ENCODE measurements around the gene PEX13.
"Not testable (repeated sequence)": the region's sequence is repeated elsewhere in the genome, so short reads cannot be mapped to it uniquely, and the experiment has no call there.

PEX13 gene

GRCh38 chr2:61006486-61007105, 10.9 kb upstream of the PEX13 start:
- DNase-seq (ENCODE audit: low spot score): no peak

GRCh38 chr2:61009355-61009754, 8.2 kb upstream of the PEX13 start:
- no peak for DNase-seq (ENCODE audit: low spot score)

- no peak for DNase-seq (ENCODE audit: low spot score)
Measured at GRCh38 chr2:61011678-61012077, 5.8 kb upstream of the PEX13 start.

- DNase-seq (ENCODE audit: low spot score): not testable (repeated sequence)
Measured at GRCh38 chr2:61012303-61012702, 5.2 kb upstream of the PEX13 start.

GRCh38 chr2:61013382-61013781, 4.1 kb upstream of the PEX13 start:
- DNase-seq (ENCODE audit: low spot score): no peak

- no peak for DNase-seq (ENCODE audit: low spot score)
Measured at GRCh38 chr2:61014763-61015162, 2.8 kb upstream of the PEX13 start.

- DNase-seq (ENCODE audit: low spot score): no peak
Measured at GRCh38 chr2:61015976-61016375, 1.5 kb upstream of the PEX13 start.

GRCh38 chr2:61016392-61017002, 1.0 kb upstream of the PEX13 start:
- DNase-seq (ENCODE audit: low spot score): no peak

- peak; percentile 85 for DNase-seq (ENCODE audit: low spot score)
Measured at GRCh38 chr2:61017003-61017555, 441 bp upstream of the PEX13 start.

GRCh38 chr2:61018318-61018755, 817 bp downstream of the PEX13 start:
- DNase-seq (ENCODE audit: low spot score): no peak

- DNase-seq (ENCODE audit: low spot score): no peak
Measured at GRCh38 chr2:61018798-61019197, 1.3 kb downstream of the PEX13 start.

- DNase-seq (ENCODE audit: low spot score): no peak
Measured at GRCh38 chr2:61021228-61021660, 3.7 kb downstream of the PEX13 start.

GRCh38 chr2:61023670-61024069, 6.2 kb downstream of the PEX13 start:
- no peak for DNase-seq (ENCODE audit: low spot score)

GRCh38 chr2:61029533-61029932, 12.0 kb downstream of the PEX13 start:
- DNase-seq (ENCODE audit: low spot score): no peak

GRCh38 chr2:61034592-61034991, 17.1 kb downstream of the PEX13 start:
- not testable (repeated sequence) for DNase-seq (ENCODE audit: low spot score)

GRCh38 chr2:61036643-61037042, 19.1 kb downstream of the PEX13 start:
- DNase-seq (ENCODE audit: low spot score): not testable (repeated sequence)

- DNase-seq (ENCODE audit: low spot score): no peak
Measured at GRCh38 chr2:61042807-61043206, 25.3 kb downstream of the PEX13 start.

- DNase-seq (ENCODE audit: low spot score): peak; percentile 29
Measured at GRCh38 chr2:61044636-61045035, 27.1 kb downstream of the PEX13 start.

- no peak for DNase-seq (ENCODE audit: low spot score)
Measured at GRCh38 chr2:61045226-61045625, 27.7 kb downstream of the PEX13 start.

- DNase-seq (ENCODE audit: low spot score): no peak
Measured at GRCh38 chr2:61045999-61046398, 28.5 kb downstream of the PEX13 start.

- DNase-seq (ENCODE audit: low spot score): no peak
Measured at GRCh38 chr2:61055557-61055956, 38.0 kb downstream of the PEX13 start.

GRCh38 chr2:61057562-61057961, 40.0 kb downstream of the PEX13 start:
- no peak for DNase-seq (ENCODE audit: low spot score)

GRCh38 chr2:61059382-61059781, 41.9 kb downstream of the PEX13 start:
- no peak for DNase-seq (ENCODE audit: low spot score)
